Activated T-helper 9 cell treated with anti-CD3 and anti-CD28 coated beads, Interleukin-2, amount 50 U/mL, for 16 hours (primary cell): ENCODE results near the gene CRKL.

Source experiments
- DNase-seq: peaks from one replicate; pipeline ENCODE4 v3.0.0-alpha.2; 2020; ENCODE audit warnings: low read depth

Gene CRKL

GRCh38 chr22:20997536-20998257 lies 80.5 kb downstream of the CRKL start:
- DNase-seq = no peak

- no peak for DNase-seq
Observed at GRCh38 chr22:20998411-20999336, 81.5 kb downstream of the CRKL start.

- no peak for DNase-seq
Observed at GRCh38 chr22:20999350-21000206, 82.4 kb downstream of the CRKL start.

GRCh38 chr22:21000207-21000986 lies 83.2 kb downstream of the CRKL start:
- no peak for DNase-seq

- DNase-seq = no peak
Observed at GRCh38 chr22:21000987-21001600, 83.9 kb downstream of the CRKL start.

GRCh38 chr22:21001601-21002325 lies 84.6 kb downstream of the CRKL start, which contains the start of gene THAP7:
TSS of gene THAP7 (minus strand) at chr22:21002118. CDS start at chr22:21001911, 207 bp downstream.
- DNase-seq = peak; percentile 95
